Lower lobe of right lung (tissue), 2 donors: ENCODE results near the gene KCNG4. TPM values are rescaled to one million over a fixed set of nuclear protein-coding genes. Genes with fewer than 3 reads are reported as not detected.

Source experiments
- ATAC-seq, 2 donors: fragments of 200-7000 bp; cut with Tn5 transposase; one replicate each; pipeline ENCODE4 v1.9.1; 2020 to 2022; ENCODE audit warnings: mild to moderate bottlenecking in 2 of 2, moderate library complexity in 2 of 2
- DNase-seq: peaks from one replicate; pipeline ENCODE4 v3.0.0-alpha.2; 2020
- H3K27ac ChIP-seq: fragments of 200-600 bp; one replicate; pipeline ENCODE4 v1.8.0; 2022
- H3K27me3 ChIP-seq: fragments of 200-600 bp; one replicate; pipeline ENCODE4 v1.8.0; 2022; ENCODE audit warnings: low read depth
- H3K36me3 ChIP-seq: fragments of 200-600 bp; one replicate; pipeline ENCODE4 v1.8.0; 2022; ENCODE audit warnings: mild to moderate bottlenecking
- H3K4me1 ChIP-seq: fragments of 200-600 bp; one replicate; pipeline ENCODE4 v1.8.0; 2022
- H3K4me3 ChIP-seq: fragments of 200-600 bp; one replicate; pipeline ENCODE4 v1.8.0; 2022; ENCODE audit warnings: mild to moderate bottlenecking
- H3K9me3 ChIP-seq: fragments of 200-600 bp; one replicate; pipeline ENCODE4 v1.8.0; 2022
- CTCF ChIP-seq: fragments of 200-600 bp; IDR thresholded peaks from one replicate; pipeline ENCODE4 v1.8.0; 2022; ENCODE audit warnings: antibody characterized with exemption, mild to moderate bottlenecking
- intact Hi-C: fragments of 100-400 bp; cut with DNase I; formaldehyde crosslinking; loops from one replicate; pipeline ENCODE4 v1.11.0; 2022
- total RNA-seq: library from RNA; stranded (reverse); fragmentation: NEBNext Ultra II Directional; extraction: Animal tissue kit (Norgen Biotek cat#: 25700); gene quantifications from one replicate; pipeline ENCODE4 v1.2.1, GENCODE V29; 2021
- donor health status: DM: no; HTN: yes; CAD: no; lungs with severe emphysema.

The KCNG4 gene
- total RNA-seq, 1 donor from 2014 or later, result not detected

GRCh38 chr16:84232060-84232459 is 7.8 kb downstream of the KCNG4 start:
- Histone ChIP-seq H3K36me3 (no peaks in the 10 kb centered on the region), H3K9me3 (no peaks in the 10 kb centered on the region), H3K4me3 (no peak overlapping the region), H3K27me3 (no peaks in the 10 kb centered on the region), H3K27ac (no peak overlapping the region), H3K4me1 (peaks cover 6% of the 10 kb centered on the region)
- no peak for DNase-seq
- TF ChIP-seq CTCF, result no peak
- intact Hi-C loops, result no loop called here
- no peak for ATAC-seq

- no peaks in the 10 kb centered on the region for H3K36me3 ChIP-seq
- H3K9me3 ChIP-seq, result no peaks in the 10 kb centered on the region
- no peak for TF ChIP-seq CTCF
- H3K4me3 ChIP-seq, result no peak overlapping the region
- ATAC-seq (no peak), DNase-seq (no peak)
- H3K27me3 ChIP-seq, result no peaks in the 10 kb centered on the region
- intact Hi-C loops, result no loop called here
- H3K27ac ChIP-seq, result no peak overlapping the region
- H3K4me1 ChIP-seq, result peaks cover 6% of the 10 kb centered on the region
Observed at GRCh38 chr16:84229471-84229870, 10.3 kb downstream of the KCNG4 start.

- no peaks in the 10 kb centered on the region for H3K27me3 ChIP-seq
- intact Hi-C loops, result no loop called here
- TF ChIP-seq CTCF, result no peak
- ATAC-seq, result peak; percentile 77 to 84
- no peaks in the 10 kb centered on the region for H3K36me3 ChIP-seq
- no peaks in the 10 kb centered on the region for H3K9me3 ChIP-seq
- H3K4me1 ChIP-seq, result peaks cover 6% of the 10 kb centered on the region
- DNase-seq, result peak; percentile 58
- no peak overlapping the region for H3K4me3 ChIP-seq
- H3K27ac ChIP-seq, result no peak overlapping the region
Observed at GRCh38 chr16:84228256-84228838, 11.5 kb downstream of the KCNG4 start.

- no peak overlapping the region for H3K4me3 ChIP-seq
- no peak for TF ChIP-seq CTCF
- H3K27ac ChIP-seq, result no peak overlapping the region
- intact Hi-C loops, result no loop called here
- H3K36me3 ChIP-seq, result no peaks in the 10 kb centered on the region
- ATAC-seq (no peak), DNase-seq (no peak)
- H3K27me3 ChIP-seq, result no peaks in the 10 kb centered on the region
- H3K4me1 ChIP-seq, result peaks cover 6% of the 10 kb centered on the region
- H3K9me3 ChIP-seq, result no peaks in the 10 kb centered on the region
Observed at GRCh38 chr16:84227548-84227947, 12.3 kb downstream of the KCNG4 start.

- no peaks in the 10 kb centered on the region for H3K27me3 ChIP-seq
- H3K9me3 ChIP-seq, result no peaks in the 10 kb centered on the region
- intact Hi-C loops, result no loop called here
- peaks cover 6% of the 10 kb centered on the region for H3K4me1 ChIP-seq
- DNase-seq (no peak), ATAC-seq (no peak)
- no peak overlapping the region for H3K4me3 ChIP-seq
- no peak for TF ChIP-seq CTCF
- no peak overlapping the region for H3K27ac ChIP-seq
- no peaks in the 10 kb centered on the region for H3K36me3 ChIP-seq
Observed at GRCh38 chr16:84226026-84226425, 13.8 kb downstream of the KCNG4 start.

GRCh38 chr16:84225571-84225970 is 14.2 kb downstream of the KCNG4 start:
- no peaks in the 10 kb centered on the region for H3K36me3 ChIP-seq
- H3K4me3 ChIP-seq, result no peak overlapping the region
- H3K27ac ChIP-seq, result no peak overlapping the region
- TF ChIP-seq CTCF, result no peak
- intact Hi-C loops, result no loop called here
- DNase-seq, result no peak
- H3K9me3 ChIP-seq, result no peaks in the 10 kb centered on the region
- H3K4me1 ChIP-seq, result peaks cover 6% of the 10 kb centered on the region
- H3K27me3 ChIP-seq, result no peaks in the 10 kb centered on the region
- no peak for ATAC-seq
